Measurements from ENCODE around the gene ZDHHC14.

Gene ZDHHC14

DNA sequence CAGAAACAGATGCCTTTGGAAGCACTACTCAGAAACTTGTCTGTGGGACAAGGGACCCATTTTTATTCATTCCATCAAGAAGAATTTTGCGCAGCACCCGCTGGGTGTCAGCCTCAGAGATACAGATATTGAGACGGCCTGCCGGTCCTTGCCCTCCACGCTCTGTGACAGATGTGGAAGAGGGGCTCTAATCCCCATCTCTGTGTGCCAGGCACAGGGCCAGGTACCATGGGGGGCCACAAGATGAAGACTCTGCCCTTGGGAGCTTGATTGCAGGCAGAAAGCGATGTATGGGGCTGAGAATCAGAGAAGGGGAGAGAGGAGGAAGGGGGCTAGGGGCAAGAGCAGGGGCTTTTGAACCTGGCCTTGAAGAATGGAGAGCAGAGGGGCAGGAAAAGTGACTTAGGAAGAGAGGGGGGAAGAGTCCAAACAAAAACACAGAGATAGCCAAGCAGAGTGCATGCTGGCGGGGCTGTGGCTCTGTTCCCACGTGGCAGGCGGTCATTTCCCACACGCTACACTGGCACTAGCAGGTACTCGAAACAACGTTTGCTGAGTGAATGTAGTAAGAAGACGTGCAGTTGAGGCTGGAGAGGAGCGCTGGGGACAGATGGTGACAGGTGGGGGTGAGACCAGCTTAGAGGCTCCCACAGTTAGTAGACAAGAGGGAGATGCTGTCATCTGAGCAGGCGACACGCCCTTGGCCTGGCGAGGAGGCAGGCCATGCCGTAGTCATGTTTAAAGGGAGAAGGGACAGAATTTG is 271.8 kb downstream of the ZDHHC14 start:
- DNase-seq = no peak

DNA sequence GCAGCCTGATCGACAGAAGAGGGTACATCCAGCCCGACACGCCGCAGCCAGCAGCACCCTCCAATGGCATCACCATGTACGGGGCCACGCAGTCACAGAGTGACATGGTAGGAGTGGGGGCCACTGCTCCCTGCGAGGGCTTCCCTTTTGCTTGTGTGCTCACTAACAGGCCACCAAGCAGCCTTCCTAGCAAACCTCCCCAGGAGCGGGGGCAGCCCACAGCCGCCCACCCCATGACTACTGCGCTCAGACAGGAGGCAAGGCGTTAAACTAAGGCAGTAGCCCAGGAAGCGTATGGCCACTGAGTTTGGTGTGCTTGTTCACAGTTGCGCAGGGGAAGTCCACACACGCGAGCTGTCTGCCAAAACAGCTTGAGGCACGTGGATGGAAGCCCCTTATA is 272.5 kb downstream of the ZDHHC14 start:
- no peak for DNase-seq

DNA sequence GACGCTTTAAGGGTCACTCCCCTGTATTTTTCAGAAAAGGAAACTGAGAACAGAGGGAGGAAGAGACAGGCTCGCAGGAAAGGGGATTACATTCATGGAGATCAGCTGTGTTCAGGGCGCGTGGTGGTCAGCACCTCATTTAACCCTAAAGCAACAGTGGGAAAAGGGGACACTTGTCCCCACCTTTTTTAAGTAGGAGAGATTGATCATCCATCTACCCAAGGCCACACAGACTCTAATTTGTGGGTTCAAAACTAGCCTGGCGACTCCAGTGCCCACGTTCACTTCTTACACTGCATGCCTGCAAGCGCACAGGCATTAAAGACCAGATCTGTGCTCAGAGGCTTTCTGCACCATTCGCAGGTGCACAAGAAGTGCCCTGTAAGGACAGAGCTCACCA is 274.1 kb downstream of the ZDHHC14 start:
- DNase-seq = no peak

DNA sequence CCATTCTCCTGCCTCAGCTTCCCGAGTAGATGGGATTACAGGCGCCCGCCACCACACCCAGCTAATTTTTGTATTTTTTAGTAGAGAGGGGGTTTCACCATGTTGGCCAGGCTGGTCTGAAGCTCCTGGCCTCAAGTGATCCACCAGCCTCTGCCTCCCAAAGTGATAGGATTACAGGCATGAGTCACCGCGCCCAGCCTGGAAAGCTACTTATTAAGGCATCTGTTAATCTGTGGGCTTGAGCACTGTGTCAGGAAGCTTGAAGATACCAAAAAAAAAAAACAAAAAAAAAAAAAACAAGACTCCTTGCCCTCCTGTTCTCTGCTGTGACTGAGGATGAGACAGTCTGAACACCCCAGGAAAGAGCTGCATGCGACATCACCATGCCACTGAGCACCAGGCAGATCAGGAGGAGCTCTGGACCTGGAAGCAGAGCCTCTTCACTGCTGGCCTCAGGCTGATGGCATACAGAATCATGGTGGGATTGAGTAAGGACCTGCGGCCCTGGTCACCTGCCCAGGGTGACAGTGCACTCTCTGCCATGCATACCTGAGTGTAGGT is 275.5 kb downstream of the ZDHHC14 start:
- DNase-seq = no peak

DNA sequence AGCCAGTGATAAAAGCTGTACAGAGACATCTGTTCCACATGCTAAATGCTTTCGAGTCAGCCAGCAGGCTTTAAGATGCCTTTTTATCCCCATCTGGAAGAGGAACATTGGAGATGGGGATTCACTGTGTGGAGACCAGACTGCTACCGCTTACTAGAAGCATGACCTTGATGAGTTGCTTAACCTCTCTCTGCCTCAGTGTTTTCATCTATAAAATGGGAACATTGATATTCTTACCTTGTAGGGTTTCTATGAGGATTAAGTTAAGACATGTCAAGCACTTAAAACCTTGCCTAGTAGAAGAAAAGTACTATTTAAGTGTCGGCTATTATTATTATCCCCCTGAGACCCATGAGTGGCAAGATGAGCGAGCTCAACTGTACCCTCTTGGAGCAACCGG is 276.8 kb downstream of the ZDHHC14 start:
- no peak for DNase-seq

DNA sequence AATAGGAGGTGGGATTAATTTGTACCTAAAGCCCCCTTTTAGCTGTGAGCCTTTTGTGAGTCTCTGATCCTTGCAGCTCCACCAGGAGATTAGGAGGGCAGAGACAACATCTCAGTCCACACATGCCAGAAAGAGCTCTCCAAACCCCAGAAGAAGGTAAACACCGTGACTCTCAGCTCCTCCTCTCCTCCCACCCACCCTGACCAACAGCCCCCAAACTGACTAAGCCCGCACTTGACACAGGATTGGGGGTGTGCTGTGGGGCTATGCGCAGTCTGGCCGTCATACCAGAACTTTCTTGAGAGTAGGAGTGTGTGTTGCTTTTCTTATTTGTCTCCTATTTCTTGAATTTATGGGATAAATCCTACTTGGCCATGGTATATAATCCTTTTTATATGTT is 277.3 kb downstream of the ZDHHC14 start:
- DNase-seq = no peak

DNA sequence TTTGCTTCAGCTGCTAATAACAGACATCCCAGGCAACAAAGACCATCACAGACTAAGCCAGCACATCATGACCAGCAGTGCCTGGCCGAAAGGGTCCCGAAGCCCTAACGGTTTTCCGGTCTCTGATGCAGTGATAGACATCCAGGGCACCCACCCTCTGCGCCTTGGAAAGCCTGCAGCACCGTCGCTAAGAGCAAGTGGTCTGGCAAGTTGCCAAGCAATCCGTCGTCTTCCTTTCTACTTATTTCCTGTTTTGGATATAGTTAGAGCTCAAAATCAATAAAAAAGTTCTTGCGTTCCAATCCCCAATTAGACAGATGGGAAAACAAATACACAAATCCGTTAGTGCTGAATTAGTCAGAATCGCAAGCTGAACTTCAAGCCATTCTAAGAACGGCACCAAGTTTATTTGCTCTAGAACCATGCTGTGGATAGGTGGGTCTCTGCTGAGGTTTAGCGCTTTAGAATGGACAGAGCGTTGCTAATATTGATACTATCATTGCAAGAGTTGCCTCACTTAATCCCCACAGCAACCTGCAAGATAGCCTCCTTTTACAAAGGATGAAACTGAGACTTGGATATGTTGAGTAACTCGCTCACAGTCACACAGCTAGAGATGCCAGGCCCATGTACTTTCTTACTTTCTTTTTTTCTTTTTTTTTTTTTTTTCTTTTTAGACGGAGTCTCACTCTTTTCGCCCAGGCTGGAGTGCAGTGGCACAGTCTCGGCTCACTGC is 278.7 kb downstream of the ZDHHC14 start:
- DNase-seq = no peak

DNA sequence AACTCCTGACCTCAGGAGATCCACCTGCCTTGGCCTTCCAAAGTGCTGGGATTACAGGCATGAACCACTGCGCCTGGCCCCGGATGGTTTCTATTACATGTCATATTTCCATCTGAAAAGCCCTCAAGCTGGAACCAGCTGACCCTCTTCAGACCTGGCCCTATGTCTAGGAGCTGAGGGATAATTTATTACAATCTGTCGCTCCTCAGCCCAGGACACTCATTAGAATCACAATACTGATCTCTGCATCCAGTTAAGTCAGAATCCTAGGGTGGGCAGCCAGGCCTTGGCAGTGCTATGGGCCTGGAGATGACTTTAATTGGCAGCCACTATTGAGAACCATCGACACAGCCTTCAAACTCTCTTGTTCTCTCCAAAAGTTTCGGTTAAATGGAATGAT is 279.4 kb downstream of the ZDHHC14 start:
- DNase-seq = no peak

DNA sequence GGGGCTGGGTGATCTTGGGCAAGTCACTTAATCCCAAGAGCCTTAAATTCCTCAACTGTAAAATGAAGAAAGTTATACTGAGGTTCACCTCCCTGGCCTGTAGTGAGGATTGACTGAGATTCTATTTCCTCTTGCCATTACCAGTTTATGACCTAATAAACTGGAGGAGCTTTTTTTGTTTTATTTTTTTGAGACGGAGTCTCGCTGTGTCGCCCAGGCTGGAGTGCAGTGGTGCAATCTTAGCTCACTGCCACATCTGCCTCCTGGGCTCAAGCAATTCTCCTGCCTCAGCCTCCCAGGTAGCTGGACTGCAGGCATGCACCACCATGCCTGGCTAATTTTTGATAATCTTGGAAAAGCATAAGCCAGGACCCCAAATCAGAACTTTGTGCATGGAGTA is 280.7 kb downstream of the ZDHHC14 start:
- no peak for DNase-seq

DNA sequence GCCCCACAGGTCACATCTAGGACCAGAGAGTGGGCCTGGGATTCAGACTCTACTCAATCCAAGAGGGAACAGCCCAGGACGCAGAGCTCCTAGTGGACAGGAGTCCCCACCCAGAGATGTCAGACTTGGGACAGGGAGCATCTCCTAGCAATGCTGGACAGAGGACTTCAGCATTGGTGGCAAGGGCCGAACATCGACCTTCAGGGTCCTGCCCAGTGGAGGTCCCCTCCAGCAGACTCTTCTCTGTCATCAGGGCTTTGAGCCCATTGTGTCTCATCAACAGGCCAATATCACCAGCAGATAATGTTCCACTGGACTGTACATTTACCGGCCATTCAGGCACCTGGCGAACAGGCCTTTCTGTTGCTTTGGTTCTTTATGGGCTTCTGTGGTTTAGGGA is 282.3 kb downstream of the ZDHHC14 start:
- DNase-seq = no peak

DNA sequence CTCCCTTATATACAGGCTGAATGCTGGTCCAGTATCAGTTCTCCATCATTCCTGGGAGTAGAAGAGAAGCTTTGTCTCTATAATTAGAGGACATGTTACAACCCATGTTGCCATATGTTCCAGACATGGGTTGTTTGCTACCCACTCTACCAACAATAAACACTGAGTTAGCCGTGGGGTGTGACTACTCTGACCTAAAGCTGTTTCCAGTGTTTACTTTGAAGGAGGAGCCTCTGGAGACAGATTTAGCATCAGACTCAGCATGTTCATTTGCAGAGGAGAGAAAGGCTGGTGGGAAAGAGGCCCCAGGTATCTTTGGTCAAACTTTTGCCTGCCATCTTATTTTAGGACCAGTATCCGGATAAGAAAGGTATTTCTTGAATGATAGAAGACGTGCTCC is 284.2 kb downstream of the ZDHHC14 start:
- no peak for DNase-seq

DNA sequence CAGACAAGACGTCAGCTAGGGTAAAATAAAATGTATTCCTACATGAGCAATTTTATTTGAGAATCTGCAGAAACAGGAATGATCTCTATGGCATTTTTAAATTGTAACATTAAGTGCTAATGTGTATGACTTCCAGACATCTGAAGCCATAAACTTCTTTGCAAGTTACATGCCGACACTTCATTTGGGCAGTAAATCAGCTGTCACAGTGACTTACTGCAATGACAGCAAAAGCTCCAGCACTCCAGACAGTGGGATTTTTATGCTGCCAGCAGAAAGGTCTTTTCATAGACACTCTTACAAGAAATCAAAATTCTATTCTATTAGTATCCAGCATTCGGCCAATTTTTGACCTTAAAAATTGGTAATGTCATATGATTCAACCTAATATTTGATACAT is 285.7 kb downstream of the ZDHHC14 start:
- no peak for DNase-seq

DNA sequence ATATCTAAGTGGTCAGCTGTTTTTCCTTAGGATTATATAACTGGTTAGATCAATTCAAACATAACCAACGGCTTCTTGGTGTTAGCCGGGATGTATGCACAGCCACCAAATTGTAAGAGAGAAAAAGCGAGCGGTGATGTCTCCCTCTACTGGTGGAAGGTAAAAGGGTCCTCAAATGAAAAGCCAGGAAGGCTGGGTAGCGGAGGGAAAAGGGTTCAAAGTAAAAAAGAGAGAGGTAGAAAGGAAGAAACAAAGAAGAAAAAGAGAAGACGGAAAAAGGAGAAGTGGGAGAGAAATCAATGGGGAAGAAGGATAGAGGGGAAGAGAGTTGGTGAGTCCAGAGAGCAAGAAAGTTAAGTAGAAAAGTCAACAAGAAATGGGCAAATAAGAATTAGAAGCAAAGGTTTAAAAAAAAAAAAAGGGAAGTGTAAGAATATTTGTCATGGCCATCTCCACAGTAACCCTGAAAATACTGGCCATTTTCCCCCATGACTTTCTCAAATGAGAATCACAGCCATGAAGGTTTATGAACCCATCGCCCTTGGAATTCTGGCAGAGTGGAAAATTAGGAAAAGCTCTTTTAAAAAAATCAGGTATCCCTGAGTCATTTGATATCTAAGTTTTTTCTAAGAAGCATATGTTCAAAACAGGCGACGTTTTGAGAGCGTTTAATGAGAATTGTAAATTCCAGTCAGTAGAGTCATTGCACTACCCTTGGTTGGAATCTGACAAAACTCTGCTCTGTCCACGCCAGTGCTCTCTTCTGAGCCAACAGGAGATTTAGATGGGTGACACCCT is 286.4 kb downstream of the ZDHHC14 start:
- DNase-seq = peak; percentile 39

DNA sequence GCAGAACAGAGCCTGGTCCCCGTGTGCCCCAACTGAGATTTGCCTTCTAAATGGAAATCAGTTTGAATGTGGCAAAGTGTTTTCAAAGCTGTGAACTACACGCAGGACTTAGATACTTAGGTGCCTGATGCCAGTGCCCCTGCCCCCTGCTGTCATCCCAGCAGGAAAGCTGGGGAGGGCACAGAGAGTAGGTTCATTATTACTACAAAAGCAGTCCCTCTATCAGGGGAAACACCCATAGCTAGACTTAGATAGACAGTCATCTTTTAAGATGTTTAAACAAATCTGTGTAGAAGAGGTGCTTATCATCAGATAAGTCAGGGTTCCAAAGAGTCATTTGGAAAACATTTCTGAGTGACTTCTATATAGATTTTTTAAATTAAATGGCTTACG is 287.0 kb downstream of the ZDHHC14 start:
- no peak for DNase-seq

DNA sequence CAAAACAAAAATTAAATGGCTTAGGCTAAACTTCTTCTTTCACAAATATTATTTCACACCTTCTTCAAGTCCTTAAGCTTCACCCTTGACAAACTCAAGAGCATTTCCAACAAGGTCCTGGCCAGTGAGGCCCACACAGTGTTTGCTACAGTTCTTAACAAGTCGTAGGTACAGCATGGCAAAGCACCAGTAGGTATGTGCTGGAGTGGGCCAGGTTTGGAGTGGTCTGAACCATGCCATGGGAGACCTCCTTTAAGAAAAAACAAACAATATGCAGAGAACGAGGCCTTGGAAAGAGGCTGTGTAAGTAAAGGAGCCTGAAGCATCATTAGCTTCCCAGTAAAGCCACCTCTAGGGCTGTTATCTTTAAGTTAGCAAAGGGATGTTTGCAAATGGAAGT is 287.7 kb downstream of the ZDHHC14 start:
- DNase-seq = no peak

DNA sequence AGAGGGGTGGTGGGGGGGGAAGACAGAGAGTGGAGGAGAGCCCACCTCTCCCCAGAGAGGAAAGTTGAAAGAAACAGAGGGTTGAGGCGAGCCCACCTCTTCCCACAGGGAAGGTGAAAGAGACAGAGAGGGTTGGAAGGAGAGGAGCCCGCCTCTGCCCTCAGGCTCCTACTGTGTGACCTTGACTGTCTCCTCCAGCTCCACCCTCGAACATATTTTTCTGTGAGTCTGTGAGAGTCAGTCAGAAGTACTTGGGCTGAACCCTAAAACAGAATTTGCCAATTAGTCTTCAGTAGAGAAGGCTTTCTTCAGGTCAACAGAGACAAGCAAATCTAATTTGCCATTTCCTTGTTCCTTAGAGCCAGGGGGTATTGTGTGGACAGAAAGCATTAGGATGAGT is 288.3 kb downstream of the ZDHHC14 start:
- DNase-seq = no peak

DNA sequence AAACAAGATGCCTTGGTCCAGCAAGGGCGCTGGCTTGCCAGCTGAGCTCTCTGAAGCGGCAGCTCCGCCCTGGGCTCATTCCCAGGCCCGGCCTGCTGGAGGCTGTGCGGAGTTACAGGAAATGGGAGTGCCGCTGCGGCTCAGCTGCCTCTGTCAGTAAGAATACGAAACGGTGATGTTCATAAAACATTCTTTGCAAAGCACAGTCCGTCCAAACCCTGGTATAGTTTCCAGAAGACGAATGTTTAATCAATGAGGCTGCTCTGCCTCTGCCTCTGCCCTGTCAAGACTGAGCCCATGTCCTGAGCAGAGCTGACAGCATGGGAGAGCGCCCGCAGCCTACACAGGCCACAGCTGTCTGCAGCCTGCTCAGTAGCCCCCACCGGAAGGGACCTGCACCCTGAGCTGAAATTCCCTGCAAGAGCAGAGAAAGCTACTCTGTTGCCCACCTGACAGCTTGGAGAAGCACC is 288.8 kb downstream of the ZDHHC14 start:
- peak; percentile 17 for DNase-seq

DNA sequence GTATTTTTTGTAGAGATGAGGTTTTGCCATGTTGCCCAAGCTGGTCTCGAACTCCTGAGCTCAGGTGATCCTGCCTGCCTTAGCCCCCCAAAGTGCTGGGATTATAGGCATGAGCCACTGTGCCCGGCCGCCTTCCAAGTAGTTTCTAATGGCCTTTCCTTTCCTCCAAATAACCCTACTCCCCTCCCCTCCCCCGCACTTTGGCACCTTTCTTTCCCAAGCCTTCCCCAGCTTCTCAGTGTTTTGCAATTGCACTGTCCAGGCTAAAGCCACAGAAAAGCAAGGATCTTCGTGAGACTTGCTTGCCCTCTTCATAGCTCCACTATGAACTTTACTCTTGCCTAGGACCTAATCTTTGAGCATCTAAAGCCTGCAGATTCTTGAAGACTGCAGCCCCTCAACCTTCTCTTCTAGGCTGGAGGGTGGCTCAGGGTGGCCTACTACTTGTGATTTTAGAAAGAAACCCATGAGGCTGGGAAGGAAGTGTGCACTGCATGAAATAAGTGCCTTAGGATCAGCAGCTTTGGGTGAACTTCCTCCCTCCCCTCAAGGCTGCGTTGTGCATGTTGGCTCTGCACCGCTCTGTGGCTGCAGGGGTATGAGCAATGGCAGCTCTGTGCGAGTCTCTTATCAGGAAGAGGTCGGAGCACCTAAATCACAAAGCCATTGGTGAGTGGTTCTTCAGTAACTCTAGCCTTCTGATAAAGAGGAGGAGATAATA is 289.6 kb downstream of the ZDHHC14 start:
- no peak for DNase-seq

DNA sequence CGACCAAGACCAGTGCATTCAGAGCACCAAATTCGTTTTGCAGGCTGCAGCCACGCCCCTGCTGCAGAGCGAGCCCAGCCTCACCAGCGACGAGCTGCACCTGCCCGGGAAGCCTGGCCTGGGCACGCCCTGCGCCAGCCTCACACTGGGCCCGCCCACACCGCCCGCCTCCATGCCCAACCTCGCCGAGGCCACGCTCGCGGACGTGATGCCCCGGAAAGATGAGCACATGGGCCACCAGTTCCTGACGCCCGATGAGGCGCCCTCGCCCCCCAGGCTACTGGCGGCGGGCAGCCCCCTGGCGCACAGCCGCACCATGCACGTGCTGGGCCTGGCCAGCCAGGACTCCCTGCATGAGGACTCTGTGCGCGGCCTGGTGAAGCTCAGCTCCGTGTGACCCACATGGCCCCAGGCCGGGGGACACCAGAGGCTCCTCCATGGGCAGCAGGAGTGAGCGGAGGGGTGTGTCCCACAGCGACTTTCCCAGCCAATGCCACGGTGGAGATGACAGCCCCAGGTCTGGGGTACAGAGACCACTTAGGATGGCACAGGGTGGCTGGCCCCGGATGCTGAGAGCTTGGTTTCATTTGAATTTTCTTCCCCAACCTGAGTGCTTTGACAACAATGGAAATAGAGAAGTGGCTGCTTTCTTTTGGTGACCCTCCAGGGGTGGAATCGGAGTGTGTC is 291.9 kb downstream of the ZDHHC14 start:
- DNase-seq = peak; percentile 51

DNA sequence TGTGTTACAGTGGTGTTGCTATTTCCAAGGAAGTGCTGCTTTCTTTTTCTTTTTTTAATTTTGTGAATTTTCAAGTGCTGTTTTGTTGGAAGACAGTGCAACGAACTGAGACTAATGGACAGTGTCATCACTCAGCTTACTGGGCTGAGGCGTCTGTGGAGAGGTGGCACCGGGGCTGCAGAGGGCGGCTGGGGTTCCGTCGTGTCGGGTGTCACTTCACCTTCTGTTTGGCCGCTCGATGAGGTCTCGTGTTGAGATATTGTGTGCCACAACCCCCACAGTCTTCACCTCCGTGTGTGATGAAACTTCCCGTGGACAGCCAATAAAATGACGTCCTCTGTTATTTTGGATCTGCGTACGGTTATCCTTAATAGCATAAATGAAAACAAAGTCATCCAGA is 292.6 kb downstream of the ZDHHC14 start:
- no peak for DNase-seq

DNA sequence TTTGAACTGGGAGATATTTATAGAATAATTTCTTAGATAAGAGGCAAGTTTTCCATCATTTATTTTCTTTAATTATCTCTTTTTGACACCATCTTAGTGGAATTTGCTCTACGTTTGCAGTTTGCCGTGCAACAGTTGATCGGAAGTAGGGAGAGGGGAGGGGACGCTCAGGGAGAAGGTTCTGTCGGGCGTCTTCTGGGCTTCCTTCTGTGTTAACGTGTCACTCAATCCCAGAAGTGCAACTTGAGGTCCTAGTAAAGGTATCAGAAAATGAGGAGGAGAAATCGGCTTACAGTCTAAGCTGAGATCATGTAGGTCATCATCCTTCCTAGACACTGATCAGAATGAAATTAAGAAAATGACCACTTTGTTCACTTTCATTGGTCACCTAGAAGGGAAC is 293.1 kb downstream of the ZDHHC14 start:
- DNase-seq = no peak

DNA sequence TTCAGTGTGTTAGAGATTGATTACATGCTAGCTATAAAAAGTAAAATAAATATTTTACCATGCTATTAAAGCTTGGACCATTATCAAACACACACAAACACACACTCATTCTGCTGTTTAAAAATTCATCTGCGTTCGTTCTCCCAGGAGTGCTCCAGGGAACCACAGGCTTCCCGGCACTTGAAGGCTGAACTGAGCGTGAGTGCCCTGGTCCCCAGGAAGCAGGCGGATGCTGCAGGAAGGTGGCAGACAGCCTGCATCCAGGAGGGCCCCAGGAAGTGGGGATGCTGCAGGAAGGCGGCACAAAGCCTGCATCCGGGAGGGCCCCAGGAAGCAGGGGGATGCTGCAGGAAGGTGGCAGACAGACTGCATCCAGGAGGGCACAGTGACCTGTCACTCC is 294.8 kb downstream of the ZDHHC14 start:
- no peak for DNase-seq
